Uterus (tissue), 4 donors: ENCODE results near the gene SNAPIN. TPM values are rescaled to one million over a fixed set of nuclear protein-coding genes. Genes with fewer than 3 reads are reported as not detected.

Experiments used
- DNase-seq, 2 donors: peaks; one replicate each; pipeline ENCODE4 v3.0.0-alpha.2; 2019 to 2020
- H3K27ac ChIP-seq, 2 donors: fragments of 200-600 bp; sonication (generic); 1 replicate in 1 of 2; 2 replicates in 1 of 2; pipeline ENCODE4 v1.5.1; 2016 to 2018
- H3K27me3 ChIP-seq, 2 donors: fragments of 200-600 bp; sonication (generic); one replicate each; pipeline ENCODE4 v1.5.1; 2018 to 2019; ENCODE audit warnings: control low read depth in 1 of 2
- H3K36me3 ChIP-seq, 2 donors: fragments of 200-600 bp; sonication (generic); one replicate each; pipeline ENCODE4 v1.5.1; 2019; ENCODE audit warnings: control low read depth in 1 of 2
- H3K4me1 ChIP-seq, 2 donors: fragments of 200-600 bp; sonication (generic); one replicate each; pipeline ENCODE4 v1.5.1; 2018 to 2019; ENCODE audit warnings: control low read depth in 1 of 2
- H3K4me3 ChIP-seq, 2 donors: fragments of 200-600 bp; sonication (generic); 1 replicate in 1 of 2; 2 replicates in 1 of 2; pipeline ENCODE4 v1.5.1; 2018 to 2019; ENCODE audit warnings: mild to moderate bottlenecking in 1 of 2
- H3K9me3 ChIP-seq, 2 donors: fragments of 200-600 bp; sonication (generic); one replicate each; pipeline ENCODE4 v1.5.1; 2019; ENCODE audit warnings: control low read depth in 1 of 2
- CTCF ChIP-seq, 4 experiments: fragments of 200-600 bp in 2 of 4; fragments of 450-650 bp in 2 of 4; sonication (generic) in 2 of 4; IDR thresholded peaks; one replicate each; pipeline ENCODE4 v1.5.1; 2016 to 2019; ENCODE audit warnings: antibody characterized with exemption in 4 of 4, mild to moderate bottlenecking in 2 of 4, moderate library complexity in 1 of 4
- POLR2A ChIP-seq, 2 donors: fragments of 450-650 bp; IDR thresholded peaks; one replicate each; pipeline ENCODE4 v1.6.1; 2016; ENCODE audit warnings: antibody characterized with exemption in 2 of 2, mild to moderate bottlenecking in 1 of 2, moderate library complexity in 1 of 2
- intact Hi-C: fragments of 100-400 bp; cut with DNase I; formaldehyde crosslinking; loops from one replicate; pipeline ENCODE4 v1.15.1; 2023; ENCODE audit warnings: low total_unique reads
- total RNA-seq, 4 donors: library from RNA; depleted of rRNA in 3 of 4; stranded (reverse); fragments of >200 nt in 3 of 4; gene quantifications; one replicate each; pipeline versions ENCODE4 v1.1.0 to v1.2.4, GENCODE V29; 2014 to 2023
- donor health status: DM: yes; HTN: yes; CAD: no.

SNAPIN gene
- total RNA-seq, 4 donors from 2014 or later = 35.5 to 101 (median 71.3) TPM

GRCh38 chr1:153649137-153649862 lies 9.2 kb upstream of the SNAPIN start:
- no peaks in the 10 kb centered on the region for H3K9me3 ChIP-seq
- no peak overlapping the region for H3K4me3 ChIP-seq
- no peaks in the 10 kb centered on the region for H3K36me3 ChIP-seq
- TF ChIP-seq CTCF (IDR thresholded peaks at IDR 0.05) (no peak), POLR2A (IDR thresholded peaks at IDR 0.05) (no peak)
- no peaks in the 10 kb centered on the region for H3K27me3 ChIP-seq
- intact Hi-C loops = no loop called here
- H3K4me1 ChIP-seq = no peaks in the 10 kb centered on the region
- no peak for DNase-seq
- peak overlapping the region in 1 of 2 donors; percentile 17 for H3K27ac ChIP-seq

- TF ChIP-seq CTCF (IDR thresholded peaks at IDR 0.05) (no peak), POLR2A (IDR thresholded peaks at IDR 0.05) (no peak)
- H3K36me3 ChIP-seq = no peaks in the 10 kb centered on the region
- no peaks in the 10 kb centered on the region for H3K4me1 ChIP-seq
- H3K9me3 ChIP-seq = no peaks in the 10 kb centered on the region
- intact Hi-C loops = no loop called here
- DNase-seq = no peak
- H3K27ac ChIP-seq = peak overlapping the region in 1 of 2 donors; percentile 17
- no peaks in the 10 kb centered on the region for H3K27me3 ChIP-seq
- no peak overlapping the region for H3K4me3 ChIP-seq
Observed at GRCh38 chr1:153649863-153650235, 8.7 kb upstream of the SNAPIN start.

GRCh38 chr1:153651771-153652170 lies 6.7 kb upstream of the SNAPIN start:
- no peaks in the 10 kb centered on the region for H3K4me1 ChIP-seq

GRCh38 chr1:153652805-153653500 lies 5.5 kb upstream of the SNAPIN start:
- intact Hi-C loops = no loop called here
- no peaks in the 10 kb centered on the region for H3K36me3 ChIP-seq
- DNase-seq = no peak
- no peaks in the 10 kb centered on the region for H3K4me1 ChIP-seq
- H3K27ac ChIP-seq = peak overlapping the region in 1 of 2 donors; percentile 0
- H3K9me3 ChIP-seq = no peaks in the 10 kb centered on the region
- no peaks in the 10 kb centered on the region for H3K27me3 ChIP-seq
- TF ChIP-seq POLR2A (IDR thresholded peaks at IDR 0.05) (no peak), CTCF (IDR thresholded peaks at IDR 0.05) (no peak)
- H3K4me3 ChIP-seq = no peak overlapping the region

More at GRCh38 chr1:153651771-153652170, 6.7 kb upstream of the SNAPIN start:
- H3K27me3 ChIP-seq = no peaks in the 10 kb centered on the region
- H3K27ac ChIP-seq = no peak overlapping the region
- TF ChIP-seq CTCF (IDR thresholded peaks at IDR 0.05) (no peak), POLR2A (IDR thresholded peaks at IDR 0.05) (no peak)
- H3K4me3 ChIP-seq = no peak overlapping the region
- no peaks in the 10 kb centered on the region for H3K9me3 ChIP-seq
- DNase-seq = no peak
- no peaks in the 10 kb centered on the region for H3K36me3 ChIP-seq
- intact Hi-C loops = no loop called here

GRCh38 chr1:153655333-153655732 lies 3.2 kb upstream of the SNAPIN start:
- Histone ChIP-seq H3K27ac (no peak overlapping the region), H3K4me3 (no peak overlapping the region), H3K27me3 (no peaks in the 10 kb centered on the region), H3K36me3 (no peaks in the 10 kb centered on the region), H3K4me1 (peaks cover 4 to 9% of the 10 kb centered on the region in 2 donors), H3K9me3 (no peaks in the 10 kb centered on the region)
- TF ChIP-seq POLR2A (IDR thresholded peaks at IDR 0.05) (no peak), CTCF (IDR thresholded peaks at IDR 0.05) (no peak)
- intact Hi-C loops = no loop called here
- DNase-seq = no peak
